ENCODE measurements around the gene HS3ST5.

Gene HS3ST5

DNA sequence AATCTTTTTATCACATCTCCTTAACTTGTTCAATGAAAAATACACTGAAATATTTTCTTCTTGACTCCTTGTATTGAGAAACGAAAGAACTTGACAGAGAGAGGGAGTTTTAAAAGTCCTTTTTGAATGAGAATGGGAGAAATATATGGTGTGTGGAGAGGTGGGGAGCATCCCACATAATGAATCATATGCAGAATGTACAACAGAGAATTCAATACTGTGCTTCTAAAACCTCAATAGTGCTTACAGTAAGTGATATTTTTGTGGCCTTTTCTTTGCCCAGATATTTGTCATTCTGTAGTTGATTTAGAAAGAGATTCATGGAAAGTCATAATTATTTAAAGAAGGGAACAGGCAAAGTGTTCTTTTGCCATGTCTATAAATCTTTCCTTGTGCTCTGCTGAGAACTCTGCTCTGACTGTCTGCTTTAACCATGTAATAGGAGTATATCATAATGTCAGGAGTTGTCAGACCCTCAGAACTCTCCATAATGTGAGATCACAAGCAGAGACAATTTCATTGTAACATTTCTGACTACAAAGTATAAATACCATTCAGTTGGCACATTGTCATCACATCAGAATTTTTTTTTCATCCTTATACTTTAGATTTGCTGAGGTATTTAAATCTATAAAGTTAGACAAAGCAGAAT, 32.8 kb upstream of the HS3ST5 start:
- no peak for DNase-seq (ENCODE audit: low read depth)
- H3K4me3 ChIP-seq (ENCODE audit: low read length), result no peak overlapping the region
- TF ChIP-seq, protein P1, sequence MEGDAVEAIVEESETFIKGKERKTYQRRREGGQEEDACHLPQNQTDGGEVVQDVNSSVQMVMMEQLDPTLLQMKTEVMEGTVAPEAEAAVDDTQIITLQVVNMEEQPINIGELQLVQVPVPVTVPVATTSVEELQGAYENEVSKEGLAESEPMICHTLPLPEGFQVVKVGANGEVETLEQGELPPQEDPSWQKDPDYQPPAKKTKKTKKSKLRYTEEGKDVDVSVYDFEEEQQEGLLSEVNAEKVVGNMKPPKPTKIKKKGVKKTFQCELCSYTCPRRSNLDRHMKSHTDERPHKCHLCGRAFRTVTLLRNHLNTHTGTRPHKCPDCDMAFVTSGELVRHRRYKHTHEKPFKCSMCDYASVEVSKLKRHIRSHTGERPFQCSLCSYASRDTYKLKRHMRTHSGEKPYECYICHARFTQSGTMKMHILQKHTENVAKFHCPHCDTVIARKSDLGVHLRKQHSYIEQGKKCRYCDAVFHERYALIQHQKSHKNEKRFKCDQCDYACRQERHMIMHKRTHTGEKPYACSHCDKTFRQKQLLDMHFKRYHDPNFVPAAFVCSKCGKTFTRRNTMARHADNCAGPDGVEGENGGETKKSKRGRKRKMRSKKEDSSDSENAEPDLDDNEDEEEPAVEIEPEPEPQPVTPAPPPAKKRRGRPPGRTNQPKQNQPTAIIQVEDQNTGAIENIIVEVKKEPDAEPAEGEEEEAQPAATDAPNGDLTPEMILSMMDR (IDR thresholded peaks at IDR 0.05; ENCODE audit: insufficient read depth, low read depth, low read length, missing control alignments), result no peak

DNA sequence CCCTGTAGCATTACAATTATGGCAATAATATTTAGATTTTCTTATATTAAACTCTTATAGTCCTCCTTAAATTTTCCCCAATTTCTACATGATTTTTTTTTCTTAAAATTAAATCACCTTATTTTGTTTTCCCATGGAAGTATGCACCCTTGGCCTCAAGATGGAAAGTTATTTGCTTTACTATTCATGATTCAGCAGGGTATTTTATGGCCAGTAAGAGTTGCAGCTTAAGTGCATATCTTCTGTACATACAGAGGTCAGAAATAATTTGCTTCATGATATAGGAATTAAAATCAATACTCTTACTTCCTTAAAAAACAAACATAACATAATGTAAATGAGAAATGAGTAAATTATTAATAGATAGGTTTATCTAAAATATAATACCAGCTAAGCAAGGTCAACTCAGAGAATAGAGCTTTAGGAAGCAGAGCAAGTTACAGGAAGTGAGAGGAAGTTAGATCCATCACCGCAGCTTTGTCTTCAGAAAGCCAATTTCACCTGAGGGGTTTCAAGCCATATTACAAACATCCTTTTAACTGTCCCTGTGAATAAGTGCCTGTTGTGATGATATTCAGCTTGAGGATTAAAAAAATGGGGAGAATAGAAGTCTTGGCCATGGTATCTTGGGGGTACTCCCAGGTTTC, 24.6 kb upstream of the HS3ST5 start:
- H3K4me3 ChIP-seq (ENCODE audit: low read length), result no peak overlapping the region
- TF ChIP-seq, protein P1 (IDR thresholded peaks at IDR 0.05; ENCODE audit: insufficient read depth, low read depth, low read length, missing control alignments), result no peak
- DNase-seq (ENCODE audit: low read depth), result no peak

DNA sequence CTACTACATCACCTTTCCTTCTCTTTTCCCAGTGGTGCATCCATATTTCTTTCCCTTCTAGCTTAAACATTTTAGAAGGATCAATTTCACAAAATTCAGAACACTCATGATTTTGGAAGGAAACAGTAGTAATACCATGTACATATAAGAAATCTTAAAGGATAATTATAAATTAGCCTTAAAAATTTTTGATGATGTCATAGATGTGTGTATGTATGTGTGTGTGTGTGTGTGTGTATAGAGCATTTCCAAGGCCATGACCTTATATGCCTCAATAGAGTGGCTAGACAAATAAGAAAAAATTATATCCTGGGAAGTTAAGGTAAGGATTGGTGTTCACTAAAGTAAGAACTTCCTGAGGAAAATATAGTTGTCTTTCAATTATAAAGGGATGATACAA, 24.1 kb upstream of the HS3ST5 start:
- no peak for DNase-seq (ENCODE audit: low read depth)
- H3K4me3 ChIP-seq (ENCODE audit: low read length), result no peak overlapping the region
- TF ChIP-seq, protein P1 (IDR thresholded peaks at IDR 0.05; ENCODE audit: insufficient read depth, low read depth, low read length, missing control alignments), result no peak

GRCh38 chr6:114364301-114364700, 21.5 kb upstream of the HS3ST5 start:
- TF ChIP-seq, protein P1 (IDR thresholded peaks at IDR 0.05; ENCODE audit: insufficient read depth, low read depth, low read length, missing control alignments), result no peak
- DNase-seq (ENCODE audit: low read depth), result peak; percentile 65
- H3K4me3 ChIP-seq (ENCODE audit: low read length), result no peak overlapping the region

DNA sequence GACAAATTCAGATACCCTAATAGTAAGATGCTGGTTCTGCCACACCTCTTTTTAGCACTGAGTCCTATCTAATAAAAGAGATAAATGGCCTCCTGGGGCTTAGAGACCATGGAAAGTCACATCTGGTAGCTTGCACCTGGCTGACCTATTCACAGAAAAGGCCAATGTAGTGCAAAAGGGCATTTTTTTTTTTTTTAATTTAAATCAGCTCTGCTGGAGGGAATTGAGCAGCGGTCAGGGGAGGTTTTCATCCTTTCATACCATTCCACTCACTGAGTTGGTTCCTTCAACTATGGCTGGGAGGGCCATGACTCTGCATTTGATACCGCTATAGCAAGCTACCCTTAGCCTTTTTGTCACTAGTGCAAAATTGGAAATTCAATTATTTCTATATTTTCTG, 20.1 kb upstream of the HS3ST5 start:
- TF ChIP-seq, protein P1 (IDR thresholded peaks at IDR 0.05; ENCODE audit: insufficient read depth, low read depth, low read length, missing control alignments), result no peak
- H3K4me3 ChIP-seq (ENCODE audit: low read length), result no peak overlapping the region
- DNase-seq (ENCODE audit: low read depth), result no peak

DNA sequence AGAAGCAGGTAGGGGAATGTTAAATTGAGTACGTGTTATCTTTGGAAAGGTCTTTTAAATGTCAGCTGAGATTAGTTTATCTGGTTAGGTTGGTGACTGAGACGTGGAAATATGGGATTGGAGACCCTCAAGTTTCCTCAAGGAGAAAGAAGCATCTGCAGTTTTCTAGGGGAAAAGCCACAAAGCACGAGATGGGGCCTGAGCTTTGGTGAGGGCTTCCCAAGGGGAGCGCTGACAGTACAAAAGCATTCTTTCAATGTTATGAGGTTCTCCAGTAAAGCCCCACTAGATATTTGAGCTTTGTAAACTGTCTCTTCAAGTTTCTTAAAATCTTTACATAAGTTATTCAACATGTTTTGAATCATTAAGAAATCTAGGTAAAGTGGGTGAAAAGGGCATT, 19.6 kb upstream of the HS3ST5 start:
- H3K4me3 ChIP-seq (ENCODE audit: low read length), result no peak overlapping the region
- TF ChIP-seq, protein P1 (IDR thresholded peaks at IDR 0.05; ENCODE audit: insufficient read depth, low read depth, low read length, missing control alignments), result no peak
- DNase-seq (ENCODE audit: low read depth), result no peak

DNA sequence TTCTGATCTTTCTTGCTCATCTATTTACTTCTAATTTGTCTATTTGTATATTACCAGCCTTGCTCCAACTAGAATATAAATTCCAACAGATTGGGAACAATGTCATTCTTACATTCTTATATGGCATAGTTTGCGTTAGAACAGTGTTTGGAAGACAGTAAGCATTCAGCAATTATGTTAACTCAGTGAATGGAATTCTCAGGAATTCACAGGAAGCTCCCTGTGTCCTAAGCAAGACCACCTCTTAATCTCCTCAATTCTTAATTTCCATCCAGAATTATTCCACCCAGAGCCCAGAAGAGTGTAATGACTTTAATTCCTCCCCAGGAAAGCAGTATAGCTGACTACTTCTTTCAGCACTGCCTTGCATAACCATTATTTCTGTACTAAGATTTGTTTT, 18.2 kb upstream of the HS3ST5 start:
- no peak overlapping the region for H3K4me3 ChIP-seq (ENCODE audit: low read length)
- no peak for DNase-seq (ENCODE audit: low read depth)
- TF ChIP-seq, protein P1 (IDR thresholded peaks at IDR 0.05; ENCODE audit: insufficient read depth, low read depth, low read length, missing control alignments), result no peak

Measured in epithelial cell of esophagus (primary cell).